ENCODE data around the gene PGF.
"Not testable (repeated sequence)": the region's sequence is repeated elsewhere in the genome, so short reads cannot be mapped to it uniquely, and the experiment has no call there.

DNA sequence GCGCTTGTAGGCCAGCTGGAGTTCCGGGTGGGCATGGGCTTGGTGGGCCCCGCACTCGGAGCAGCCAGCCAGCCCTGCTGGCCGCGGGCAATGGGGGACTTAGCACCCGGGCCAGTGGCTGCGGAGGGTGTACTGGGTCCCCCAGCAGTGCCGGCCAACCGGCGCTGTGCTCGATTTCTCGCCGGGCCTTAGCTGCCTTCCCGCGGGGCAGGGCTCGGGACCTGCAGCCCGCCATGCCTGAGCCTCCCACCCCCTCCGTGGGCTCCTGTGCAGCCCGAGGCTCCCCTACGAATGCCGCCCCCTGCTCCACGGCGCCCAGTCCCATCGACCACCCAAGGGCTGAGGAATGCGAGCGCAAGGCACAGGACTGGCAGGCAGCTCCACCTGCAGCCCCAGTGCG, 38.8 kb upstream of the PGF start:
- not testable (repeated sequence) for TF ChIP-seq POLR2A (IDR thresholded peaks at IDR 0.05)
- TF ChIP-seq, protein P1, sequence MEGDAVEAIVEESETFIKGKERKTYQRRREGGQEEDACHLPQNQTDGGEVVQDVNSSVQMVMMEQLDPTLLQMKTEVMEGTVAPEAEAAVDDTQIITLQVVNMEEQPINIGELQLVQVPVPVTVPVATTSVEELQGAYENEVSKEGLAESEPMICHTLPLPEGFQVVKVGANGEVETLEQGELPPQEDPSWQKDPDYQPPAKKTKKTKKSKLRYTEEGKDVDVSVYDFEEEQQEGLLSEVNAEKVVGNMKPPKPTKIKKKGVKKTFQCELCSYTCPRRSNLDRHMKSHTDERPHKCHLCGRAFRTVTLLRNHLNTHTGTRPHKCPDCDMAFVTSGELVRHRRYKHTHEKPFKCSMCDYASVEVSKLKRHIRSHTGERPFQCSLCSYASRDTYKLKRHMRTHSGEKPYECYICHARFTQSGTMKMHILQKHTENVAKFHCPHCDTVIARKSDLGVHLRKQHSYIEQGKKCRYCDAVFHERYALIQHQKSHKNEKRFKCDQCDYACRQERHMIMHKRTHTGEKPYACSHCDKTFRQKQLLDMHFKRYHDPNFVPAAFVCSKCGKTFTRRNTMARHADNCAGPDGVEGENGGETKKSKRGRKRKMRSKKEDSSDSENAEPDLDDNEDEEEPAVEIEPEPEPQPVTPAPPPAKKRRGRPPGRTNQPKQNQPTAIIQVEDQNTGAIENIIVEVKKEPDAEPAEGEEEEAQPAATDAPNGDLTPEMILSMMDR (IDR thresholded peaks at IDR 0.05): not testable (repeated sequence)

Measured in esophagus squamous epithelium (tissue), 4 donors.